K562 (cell line): ENCODE results near the gene FBXO22. TPM values are rescaled to one million over a fixed set of nuclear protein-coding genes. Genes with fewer than 3 reads are reported as not detected.

Experiments used
- BCLAF1 ChIP-seq, 2 experiments: fragments of 450-650 bp in 1 of 2; IDR thresholded peaks; 2 replicates each; pipeline ENCODE4 v1.6.1; 2011 to 2017; ENCODE audit warnings: low read depth in 2 of 2, antibody characterized with exemption in 1 of 2, borderline replicate concordance in 1 of 2, low read length in 1 of 2, mild to moderate bottlenecking in 1 of 2, mixed read lengths in 1 of 2; ENCODE audit not compliant: control insufficient read depth in 1 of 2
- CHD1 ChIP-seq: fragments of 200-600 bp; sonication (generic); IDR thresholded peaks from one replicate; pipeline ENCODE4 v1.6.1; 2012; ENCODE audit warnings: mild to moderate bottlenecking, moderate library complexity, low read length, inconsistent platforms
- CSDE1 ChIP-seq, 2 experiments: fragments of 450-650 bp; IDR thresholded peaks; 2 replicates each; pipeline ENCODE4 v1.6.1; 2016; ENCODE audit warnings: mild to moderate bottlenecking in 1 of 2
- CTBP1 ChIP-seq: fragments of 450-650 bp; IDR thresholded peaks from 2 replicates; pipeline ENCODE4 v1.6.1; 2016; ENCODE audit warnings: borderline replicate concordance
- HMGN3 ChIP-seq: IDR thresholded peaks from 2 replicates; pipeline ENCODE4 v1.6.1; 2011; ENCODE audit warnings: borderline replicate concordance, low read depth, mild to moderate bottlenecking, mixed read lengths, low read length; ENCODE audit not compliant: insufficient read length; ENCODE audit errors: extremely low read depth
- KHSRP ChIP-seq: fragments of 450-650 bp; IDR thresholded peaks from 2 replicates; pipeline ENCODE4 v1.6.1; 2017
- LEF1 ChIP-seq: fragments of 450-650 bp; IDR thresholded peaks from 2 replicates; pipeline ENCODE4 v1.6.1; 2016; ENCODE audit warnings: mild to moderate bottlenecking
- MTA2 ChIP-seq: fragments of 450-650 bp; IDR thresholded peaks from 2 replicates; pipeline ENCODE4 v1.6.1; 2016; ENCODE audit warnings: low read depth
- NR2C2 ChIP-seq, 2 experiments: fragments of 200-800 bp in 1 of 2; sonication (Bioruptor generic) in 1 of 2; sonication (generic) in 1 of 2; formaldehyde crosslinking in 1 of 2; IDR thresholded peaks; 2 replicates each; pipeline versions ENCODE4 v1.6.1 to v1.8.0; 2016 to 2022; ENCODE audit warnings: mild to moderate bottlenecking in 1 of 2, missing compliant biosample characterization in 1 of 2, missing genetic modification characterization in 1 of 2, missing genetic modification reagents in 1 of 2
- RAD21 ChIP-seq, 2 experiments: fragments of 250-450 bp in 1 of 2; fragments of 450-650 bp in 1 of 2; sonication (Bioruptor Pico) in 1 of 2; formaldehyde crosslinking in 1 of 2; IDR thresholded peaks in 1 of 2; conservative IDR thresholded peaks in 1 of 2; 2 replicates each; pipeline versions ENCODE4 v1.4.0 to v1.8.0; 2020 to 2022; ENCODE audit warnings: mild to moderate bottlenecking in 2 of 2, moderate library complexity in 1 of 2
- RHOXF2B ChIP-seq: fragments of 250-450 bp; sonication (Bioruptor Pico); conservative IDR thresholded peaks from 2 replicates; pipeline ENCODE4 v1.5.1; 2021
- ZBTB2 ChIP-seq: fragments of 450-650 bp; IDR thresholded peaks from 2 replicates; pipeline ENCODE4 v1.6.1; 2016; ENCODE audit warnings: antibody characterized with exemption
- ZNF165 ChIP-seq: fragments of 250-450 bp; sonication (Bioruptor Pico); IDR thresholded peaks from 2 replicates; pipeline ENCODE4 v1.4.0; 2020; ENCODE audit warnings: borderline replicate concordance
- ZNF224 ChIP-seq: sonication (generic); formaldehyde crosslinking; IDR thresholded peaks from 2 replicates; pipeline ENCODE4 v1.8.0; 2022; ENCODE audit warnings: mild to moderate bottlenecking, missing genetic modification reagents
- ZNF23 ChIP-seq: fragments of 250-450 bp; sonication (Bioruptor Pico); IDR thresholded peaks from 2 replicates; pipeline ENCODE4 v1.4.0; 2020; ENCODE audit warnings: mild to moderate bottlenecking
- ZNF584 ChIP-seq: fragments of 200-800 bp; sonication (Bioruptor generic); IDR thresholded peaks from 2 replicates; pipeline ENCODE4 v1.6.1; 2016; ENCODE audit warnings: low read depth, mild to moderate bottlenecking, missing genetic modification characterization, missing compliant biosample characterization
- ZNF609 ChIP-seq: sonication (generic); formaldehyde crosslinking; IDR thresholded peaks from 2 replicates; pipeline ENCODE4 v1.8.1; 2023; ENCODE audit warnings: missing genetic modification reagents, mild to moderate bottlenecking, borderline replicate concordance
- ZNF764 ChIP-seq: fragments of 250-450 bp; sonication (Bioruptor Pico); IDR thresholded peaks from 2 replicates; pipeline ENCODE4 v1.4.0; 2020; ENCODE audit warnings: low read depth, mild to moderate bottlenecking, moderate library complexity
- polyA plus RNA-seq, 8 experiments: library from polyadenylated mRNA; depleted of rRNA in 4 of 8; stranded (reverse) in 5 of 8; unstranded in 3 of 8; fragments of >200 nt; fragmentation: Nextera tagmentation in 2 of 8; fragmentation: Illumina TruSeq in 1 of 8; extraction: Ambion mirVana in 2 of 8; extraction: Trizol in 1 of 8; gene quantifications; 2 replicates each; pipeline versions ENCODE4 v1.2.1 to v1.2.3, GENCODE V29; 2011 to 2014; ENCODE audit warnings: inconsistent platforms in 1 of 8, missing spikeins in 1 of 8
- total RNA-seq, 7 experiments: library from RNA; depleted of rRNA in 6 of 7; stranded (reverse); fragments of >200 nt in 6 of 7; fragmentation: Illumina TruSeq in 2 of 7; extraction: Trizol in 2 of 7; gene quantifications; 2 replicates each; pipeline versions ENCODE4 v1.2.1 to v1.2.3, GENCODE V29; 2011 to 2021; ENCODE audit warnings: low replicate concordance in 1 of 7

FBXO22 gene
- total and polyA plus RNA-seq, 9 of the 15 experiments (the other 6 are each of a cell fraction or from before 2014, with no cell fraction given) = 24.4 to 99.4 (median 66.5) TPM

- TF ChIP-seq CTBP1 = no peak
- no peak for TF ChIP-seq ZBTB2
- TF ChIP-seq ZNF609 (CRISPR knock-in tag) = no peak
- no peak for TF ChIP-seq KHSRP
- TF ChIP-seq RHOXF2B (CRISPR knock-in tag) = no peak
- TF ChIP-seq MTA2 = no peak
- TF ChIP-seq ZNF23 = no peak
- TF ChIP-seq ZNF584 (CRISPR knock-in tag) = no peak
- TF ChIP-seq BCLAF1 (IDR thresholded peaks at IDR 0.05; ENCODE audit: borderline replicate concordance in 1 of 2, control insufficient read depth in 1 of 2, low read depth in 2 of 2, low read length in 1 of 2) = no peak
- no peak for TF ChIP-seq ZNF764 (CRISPR knock-in tag)
- no peak for TF ChIP-seq NR2C2 (CRISPR knock-in tag; IDR thresholded peaks at IDR 0.05)
- no peak for TF ChIP-seq NR2C2 (tag; IDR thresholded peaks at IDR 0.05)
- TF ChIP-seq ZNF224 (CRISPR knock-in tag) = no peak
- TF ChIP-seq ZNF165 (CRISPR knock-in tag) = no peak
- TF ChIP-seq CSDE1 (IDR thresholded peaks at IDR 0.05) = no peak
- peak; percentile 69; the same call in 1 of the 2 replicates for TF ChIP-seq LEF1
- TF ChIP-seq RAD21 (CRISPR knock-in tag; conservative IDR thresholded peaks at IDR 0.05 in 1 of 2, IDR thresholded peaks at IDR 0.05 in 1 of 2) = 0 out of 4 replicates have a peak, but pooled peaks of 1 of the 2 experiments have one; percentile 9
- TF ChIP-seq HMGN3 = no peak
- no peak for TF ChIP-seq CHD1
These were observed 39.2 kb upstream of the FBXO22 start (continued) for GRCh38 chr15:75864213-75865059.
